K562 (cell line): ENCODE data around the gene PDE4D. TPM values are rescaled to one million over a fixed set of nuclear protein-coding genes. Genes with fewer than 3 reads are reported as not detected.

ENCODE experiments used
- ATAC-seq: fragments of 200-7000 bp; cut with Tn5 transposase; 3 replicates; pipeline ENCODE4 v1.9.1; 2020; ENCODE audit warnings: moderate library complexity
- BruUV-seq: library from RNA; stranded (reverse); fragments of 400-500 nt; replicated peaks from 2 replicates; lab custom pipeline; 2021; lab: Mats Ljungman, UMichigan
- CTCF ChIA-PET: fragments of 300-600 bp; formaldehyde crosslinking; extraction: SDS; loops from one replicate; lab custom pipeline; 2021; ENCODE audit warnings: low intra/inter-chr PET ratio; lab: Yijun Ruan, JAX
- POLR2A ChIA-PET: fragments of 300-600, 350-650 bp; sonication (Branson Sonifier 250); formaldehyde crosslinking; extraction: SDS; loops from one replicate; lab custom pipeline; 2021; ENCODE audit warnings: antibody characterized with exemption, inconsistent platforms; lab: Yijun Ruan, JAX
- DNase-seq, 4 experiments: peaks; one replicate each; pipeline versions ENCODE4 v3.0.0 to v3.0.0-alpha.2; 2011 to 2018; ENCODE audit warnings: low spot score in 3 of 4, mixed read lengths in 3 of 4; ENCODE audit errors: extremely low read depth in 1 of 4
- FAIRE-seq: peaks from 2 replicates; lab custom pipeline; 2011; peaks lifted over from hg19 to GRCh38; lab: Jason Lieb, UNC
- H2AFZ ChIP-seq: 2 replicates; pipeline ENCODE4 v1.6.0; 2011; ENCODE audit warnings: low read depth, low read length, control low read depth, inconsistent platforms
- H3K27ac ChIP-seq: fragments of 200-600 bp; 3 replicates; pipeline ENCODE4 v1.8.0; 2011; ENCODE audit warnings: low read depth, mild to moderate bottlenecking, control low read depth, inconsistent platforms, low read length, moderate library complexity, mixed read lengths; ENCODE audit errors: extremely low read depth
- H3K27me3 ChIP-seq, 2 experiments: fragments of 300-600 bp in 1 of 2; 2 replicates in 1 of 2; 3 replicates in 1 of 2; pipeline versions ENCODE4 v1.6.0 to v1.8.0; 2011; ENCODE audit warnings: inconsistent platforms in 2 of 2, low read length in 2 of 2, mild to moderate bottlenecking in 1 of 2, mixed read lengths in 1 of 2, moderate library complexity in 1 of 2; ENCODE audit not compliant: control insufficient read depth in 2 of 2, insufficient read depth in 2 of 2
- H3K36me3 ChIP-seq: fragments of 300-600 bp; 3 replicates; pipeline ENCODE4 v1.8.0; 2011; ENCODE audit warnings: mild to moderate bottlenecking, low read length, inconsistent platforms; ENCODE audit not compliant: control insufficient read depth, insufficient read depth
- H3K4me1 ChIP-seq, 2 experiments: fragments of 200-600 bp in 1 of 2; replicated peaks in 1 of 2; 2 replicates in 1 of 2; 3 replicates in 1 of 2; pipeline versions ENCODE4 v1.5.1 to v1.8.0; 2011; ENCODE audit warnings: inconsistent platforms in 2 of 2, low read length in 2 of 2, mild to moderate bottlenecking in 1 of 2, mixed read lengths in 1 of 2, moderate library complexity in 1 of 2; ENCODE audit not compliant: control insufficient read depth in 2 of 2, insufficient read depth in 2 of 2
- H3K4me2 ChIP-seq: 2 replicates; pipeline ENCODE4 v1.6.1; 2011; ENCODE audit warnings: low read length, control low read depth, inconsistent platforms, mixed read lengths; ENCODE audit not compliant: insufficient read depth
- H3K4me3 ChIP-seq: fragments of 200-600 bp; sonication (generic), shearing (Covaris generic); 2 replicates; pipeline ENCODE4 v1.5.1; 2016; ENCODE audit warnings: control low read depth, inconsistent platforms
- H3K79me2 ChIP-seq: fragments of 200-600 bp; 3 replicates; pipeline ENCODE4 v1.8.0; 2011; ENCODE audit warnings: low read length, inconsistent platforms; ENCODE audit not compliant: control insufficient read depth, insufficient read depth
- H3K9ac ChIP-seq, 2 experiments: 2 replicates each; pipeline versions ENCODE4 v1.6.0 to v1.6.1; 2011; ENCODE audit warnings: low read depth in 2 of 2, low read length in 2 of 2, control low read depth in 1 of 2, inconsistent platforms in 1 of 2, mild to moderate bottlenecking in 1 of 2, mixed read lengths in 1 of 2; ENCODE audit not compliant: insufficient read depth in 1 of 2
- H3K9me1 ChIP-seq: one replicate; pipeline ENCODE4 v1.6.0; 2011; ENCODE audit warnings: inconsistent platforms, mild to moderate bottlenecking, low read length, moderate library complexity; ENCODE audit not compliant: control insufficient read depth, insufficient read depth
- H3K9me3 ChIP-seq: replicated peaks from 2 replicates; pipeline ENCODE4 v1.5.1; 2011; ENCODE audit warnings: low read depth, low read length, inconsistent platforms; ENCODE audit not compliant: control insufficient read depth, insufficient read depth
- H4K20me1 ChIP-seq: replicated peaks from 2 replicates; pipeline ENCODE4 v1.6.1; 2011; ENCODE audit warnings: low read length, inconsistent platforms, mixed read lengths; ENCODE audit not compliant: control insufficient read depth, insufficient read depth
- ARNT ChIP-seq, 2 experiments: fragments of 450-650 bp; IDR thresholded peaks; 2 replicates each; pipeline ENCODE4 v1.6.1; 2016; ENCODE audit warnings: mild to moderate bottlenecking in 1 of 2
- EGR1 ChIP-seq: fragments of 450-650 bp; conservative IDR thresholded peaks from 2 replicates; pipeline ENCODE4 v1.6.1; 2017; ENCODE audit warnings: mild to moderate bottlenecking
- PCBP1 ChIP-seq: fragments of 200-400 bp; formaldehyde crosslinking; IDR thresholded peaks from 2 replicates; pipeline ENCODE4 v1.6.1; 2018; ENCODE audit warnings: mild to moderate bottlenecking, low read depth, low read length; ENCODE audit not compliant: poor library complexity, severe bottlenecking
- WGBS: fragments of 100-300 bp; shearing (Covaris generic); methylation state at CpG from one replicate; pipeline ENCODE4 v1.1.6; 2016; ENCODE audit warnings: low coverage, mixed read lengths; ENCODE audit not compliant: insufficient coverage; ENCODE audit errors: missing lambda C conversion rate; 5-methylcytosine and 5-hydroxymethylcytosine counted together
- in situ Hi-C: fragments of 300-500 bp; cut with MboI; formaldehyde crosslinking; loops from 4 replicates; pipeline ENCODE4 v1.15.0; 2018; ENCODE audit warnings: inconsistent platforms, mixed read lengths
- intact Hi-C: fragments of 100-400 bp; cut with micrococcal nuclease; formaldehyde crosslinking; loops from 2 replicates; pipeline ENCODE4 v1.14.2; 2022
- polyA plus RNA-seq, 8 experiments: library from polyadenylated mRNA; depleted of rRNA in 4 of 8; stranded (reverse) in 5 of 8; unstranded in 3 of 8; fragments of >200 nt; fragmentation: Nextera tagmentation in 2 of 8; fragmentation: Illumina TruSeq in 1 of 8; extraction: Ambion mirVana in 2 of 8; extraction: Trizol in 1 of 8; gene quantifications; 2 replicates each; pipeline versions ENCODE4 v1.2.1 to v1.2.3, GENCODE V29; 2011 to 2014; ENCODE audit warnings: inconsistent platforms in 1 of 8, missing spikeins in 1 of 8
- total RNA-seq, 7 experiments: library from RNA; depleted of rRNA in 6 of 7; stranded (reverse); fragments of >200 nt in 6 of 7; fragmentation: Illumina TruSeq in 2 of 7; extraction: Trizol in 2 of 7; gene quantifications; 2 replicates each; pipeline versions ENCODE4 v1.2.1 to v1.2.3, GENCODE V29; 2011 to 2021; ENCODE audit warnings: low replicate concordance in 1 of 7
- TF ChIP-seq, protein P1 (sequence below): fragments of 150-350 bp; conservative IDR thresholded peaks from 2 replicates; pipeline ENCODE4 v1.6.1; 2014; ENCODE audit warnings: low read length
- TF ChIP-seq, protein P2 (sequence below): fragments of 250-450 bp; sonication (Bioruptor Pico); IDR thresholded peaks from 2 replicates; pipeline ENCODE4 v1.9.0; 2021; ENCODE audit warnings: mild to moderate bottlenecking, inconsistent platforms
- TF ChIP-seq, protein P3 (sequence below): IDR thresholded peaks from 2 replicates; pipeline ENCODE4 v1.6.1; 2011; ENCODE audit not compliant: insufficient read length; ENCODE audit errors: extremely low read depth
- TF ChIP-seq, protein P4 (sequence below): fragments of 250-450 bp; sonication (Bioruptor Pico); IDR thresholded peaks from 2 replicates; pipeline ENCODE4 v1.5.0; 2021; ENCODE audit warnings: mild to moderate bottlenecking, borderline replicate concordance
- TF ChIP-seq, protein P5 (sequence below): fragments of 450-650 bp; IDR thresholded peaks from 2 replicates; pipeline ENCODE4 v1.6.1; 2018; ENCODE audit warnings: mild to moderate bottlenecking, low read depth; ENCODE audit not compliant: partially characterized antibody

PDE4D gene
- total and polyA plus RNA-seq, 9 of the 15 experiments (the other 6 are each of a cell fraction or from before 2014, with no cell fraction given): 0.04 to 0.46 (median 0.13) TPM

DNA sequence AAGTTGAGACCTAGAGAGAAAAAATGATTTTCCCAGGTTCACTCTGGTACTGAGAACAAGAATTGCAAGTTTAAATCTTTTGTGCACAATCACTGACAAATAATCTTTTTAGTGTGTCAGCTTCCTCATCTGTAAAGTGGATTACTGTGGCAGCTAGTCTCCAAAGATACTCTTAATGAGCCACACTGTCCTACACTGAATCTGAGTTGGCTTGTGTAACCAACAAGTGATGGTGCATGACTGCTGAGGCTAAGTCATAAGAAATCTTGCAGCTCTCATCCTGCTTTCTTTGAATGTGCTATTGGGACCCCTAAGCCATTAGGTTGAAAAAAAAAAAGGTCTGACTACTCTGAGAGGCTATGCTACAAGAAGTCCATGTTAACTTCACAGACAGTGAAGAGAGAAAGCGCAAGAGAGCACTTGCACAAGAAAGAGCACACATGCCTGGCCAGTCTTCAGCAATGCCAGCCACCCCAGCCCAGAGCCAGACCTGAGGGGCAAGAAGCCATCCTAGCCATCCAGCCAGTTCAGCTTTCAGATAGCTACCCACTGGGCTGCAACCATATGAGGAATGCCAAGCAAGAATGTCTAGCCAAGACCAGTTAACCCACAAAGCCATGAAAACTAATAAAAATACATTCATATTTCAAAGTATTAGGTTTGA, 891.2 kb downstream of the PDE4D start (continued):
- TF ChIP-seq, protein P1, sequence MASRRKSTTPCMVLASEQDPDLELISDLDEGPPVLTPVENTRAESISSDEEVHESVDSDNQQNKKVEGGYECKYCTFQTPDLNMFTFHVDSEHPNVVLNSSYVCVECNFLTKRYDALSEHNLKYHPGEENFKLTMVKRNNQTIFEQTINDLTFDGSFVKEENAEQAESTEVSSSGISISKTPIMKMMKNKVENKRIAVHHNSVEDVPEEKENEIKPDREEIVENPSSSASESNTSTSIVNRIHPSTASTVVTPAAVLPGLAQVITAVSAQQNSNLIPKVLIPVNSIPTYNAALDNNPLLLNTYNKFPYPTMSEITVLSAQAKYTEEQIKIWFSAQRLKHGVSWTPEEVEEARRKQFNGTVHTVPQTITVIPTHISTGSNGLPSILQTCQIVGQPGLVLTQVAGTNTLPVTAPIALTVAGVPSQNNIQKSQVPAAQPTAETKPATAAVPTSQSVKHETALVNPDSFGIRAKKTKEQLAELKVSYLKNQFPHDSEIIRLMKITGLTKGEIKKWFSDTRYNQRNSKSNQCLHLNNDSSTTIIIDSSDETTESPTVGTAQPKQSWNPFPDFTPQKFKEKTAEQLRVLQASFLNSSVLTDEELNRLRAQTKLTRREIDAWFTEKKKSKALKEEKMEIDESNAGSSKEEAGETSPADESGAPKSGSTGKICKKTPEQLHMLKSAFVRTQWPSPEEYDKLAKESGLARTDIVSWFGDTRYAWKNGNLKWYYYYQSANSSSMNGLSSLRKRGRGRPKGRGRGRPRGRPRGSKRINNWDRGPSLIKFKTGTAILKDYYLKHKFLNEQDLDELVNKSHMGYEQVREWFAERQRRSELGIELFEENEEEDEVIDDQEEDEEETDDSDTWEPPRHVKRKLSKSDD: no peak
- TF ChIP-seq, protein P2, sequence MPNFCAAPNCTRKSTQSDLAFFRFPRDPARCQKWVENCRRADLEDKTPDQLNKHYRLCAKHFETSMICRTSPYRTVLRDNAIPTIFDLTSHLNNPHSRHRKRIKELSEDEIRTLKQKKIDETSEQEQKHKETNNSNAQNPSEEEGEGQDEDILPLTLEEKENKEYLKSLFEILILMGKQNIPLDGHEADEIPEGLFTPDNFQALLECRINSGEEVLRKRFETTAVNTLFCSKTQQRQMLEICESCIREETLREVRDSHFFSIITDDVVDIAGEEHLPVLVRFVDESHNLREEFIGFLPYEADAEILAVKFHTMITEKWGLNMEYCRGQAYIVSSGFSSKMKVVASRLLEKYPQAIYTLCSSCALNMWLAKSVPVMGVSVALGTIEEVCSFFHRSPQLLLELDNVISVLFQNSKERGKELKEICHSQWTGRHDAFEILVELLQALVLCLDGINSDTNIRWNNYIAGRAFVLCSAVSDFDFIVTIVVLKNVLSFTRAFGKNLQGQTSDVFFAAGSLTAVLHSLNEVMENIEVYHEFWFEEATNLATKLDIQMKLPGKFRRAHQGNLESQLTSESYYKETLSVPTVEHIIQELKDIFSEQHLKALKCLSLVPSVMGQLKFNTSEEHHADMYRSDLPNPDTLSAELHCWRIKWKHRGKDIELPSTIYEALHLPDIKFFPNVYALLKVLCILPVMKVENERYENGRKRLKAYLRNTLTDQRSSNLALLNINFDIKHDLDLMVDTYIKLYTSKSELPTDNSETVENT (CRISPR knock-in tag): no peak

DNA sequence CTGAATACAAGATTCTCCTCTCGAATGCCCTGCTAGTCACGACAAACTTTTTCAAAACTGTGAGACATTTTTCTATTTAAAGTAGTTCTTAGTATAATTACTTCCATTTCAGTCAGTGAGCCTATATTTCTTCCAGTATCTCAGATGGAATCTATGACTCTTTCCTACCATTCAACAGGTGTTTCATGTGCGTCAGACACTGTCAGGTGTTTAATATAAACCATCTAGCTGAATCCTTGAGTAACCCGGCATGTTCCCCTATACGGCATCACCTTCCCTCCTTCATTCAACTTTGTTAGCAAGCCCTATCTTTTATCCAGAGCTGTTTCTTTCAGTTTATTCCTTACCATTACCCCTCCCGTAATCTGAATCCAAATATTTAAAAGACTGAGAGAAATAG, 891.8 kb downstream of the PDE4D start:
- ChIA-PET POLR2A (no interaction called here), CTCF (no interaction called here)
- 11% methylated on average over 6 of the region's 6 CpGs for WGBS
- H3K4me2 ChIP-seq: no peak overlapping the region
- H3K9ac ChIP-seq: no peak overlapping the region
- BruUV-seq: no TSS peak
- ATAC-seq: no peak
- H3K36me3 ChIP-seq: no peaks in the 10 kb centered on the region
- no peaks in the 10 kb centered on the region for H3K79me2 ChIP-seq
- FAIRE-seq: no peak
- H3K4me1 ChIP-seq: no peaks in the 10 kb centered on the region
- no peaks in the 10 kb centered on the region for H3K9me1 ChIP-seq
- intact Hi-C loops (no loop called here), in situ Hi-C loops (no loop called here)
- H2AFZ ChIP-seq: no peak overlapping the region
- no peak overlapping the region for H3K27ac ChIP-seq
- no peaks in the 10 kb centered on the region for H4K20me1 ChIP-seq
- H3K9me3 ChIP-seq: no peaks in the 10 kb centered on the region
- no peaks in the 10 kb centered on the region for H3K27me3 ChIP-seq
- TF ChIP-seq EGR1 (no peak), ARNT (IDR thresholded peaks at IDR 0.05) (no peak), PCBP1 (no peak)
- TF ChIP-seq, protein P3, sequence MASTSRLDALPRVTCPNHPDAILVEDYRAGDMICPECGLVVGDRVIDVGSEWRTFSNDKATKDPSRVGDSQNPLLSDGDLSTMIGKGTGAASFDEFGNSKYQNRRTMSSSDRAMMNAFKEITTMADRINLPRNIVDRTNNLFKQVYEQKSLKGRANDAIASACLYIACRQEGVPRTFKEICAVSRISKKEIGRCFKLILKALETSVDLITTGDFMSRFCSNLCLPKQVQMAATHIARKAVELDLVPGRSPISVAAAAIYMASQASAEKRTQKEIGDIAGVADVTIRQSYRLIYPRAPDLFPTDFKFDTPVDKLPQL: no peak
- TF ChIP-seq, protein P4, sequence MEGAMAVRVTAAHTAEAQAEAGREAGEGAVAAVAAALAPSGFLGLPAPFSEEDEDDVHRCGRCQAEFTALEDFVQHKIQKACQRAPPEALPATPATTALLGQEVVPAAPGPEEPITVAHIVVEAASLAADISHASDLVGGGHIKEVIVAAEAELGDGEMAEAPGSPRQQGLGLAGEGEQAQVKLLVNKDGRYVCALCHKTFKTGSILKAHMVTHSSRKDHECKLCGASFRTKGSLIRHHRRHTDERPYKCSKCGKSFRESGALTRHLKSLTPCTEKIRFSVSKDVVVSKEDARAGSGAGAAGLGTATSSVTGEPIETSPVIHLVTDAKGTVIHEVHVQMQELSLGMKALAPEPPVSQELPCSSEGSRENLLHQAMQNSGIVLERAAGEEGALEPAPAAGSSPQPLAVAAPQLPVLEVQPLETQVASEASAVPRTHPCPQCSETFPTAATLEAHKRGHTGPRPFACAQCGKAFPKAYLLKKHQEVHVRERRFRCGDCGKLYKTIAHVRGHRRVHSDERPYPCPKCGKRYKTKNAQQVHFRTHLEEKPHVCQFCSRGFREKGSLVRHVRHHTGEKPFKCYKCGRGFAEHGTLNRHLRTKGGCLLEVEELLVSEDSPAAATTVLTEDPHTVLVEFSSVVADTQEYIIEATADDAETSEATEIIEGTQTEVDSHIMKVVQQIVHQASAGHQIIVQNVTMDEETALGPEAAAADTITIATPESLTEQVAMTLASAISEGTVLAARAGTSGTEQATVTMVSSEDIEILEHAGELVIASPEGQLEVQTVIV (CRISPR knock-in tag): no peak
- TF ChIP-seq, protein P5, sequence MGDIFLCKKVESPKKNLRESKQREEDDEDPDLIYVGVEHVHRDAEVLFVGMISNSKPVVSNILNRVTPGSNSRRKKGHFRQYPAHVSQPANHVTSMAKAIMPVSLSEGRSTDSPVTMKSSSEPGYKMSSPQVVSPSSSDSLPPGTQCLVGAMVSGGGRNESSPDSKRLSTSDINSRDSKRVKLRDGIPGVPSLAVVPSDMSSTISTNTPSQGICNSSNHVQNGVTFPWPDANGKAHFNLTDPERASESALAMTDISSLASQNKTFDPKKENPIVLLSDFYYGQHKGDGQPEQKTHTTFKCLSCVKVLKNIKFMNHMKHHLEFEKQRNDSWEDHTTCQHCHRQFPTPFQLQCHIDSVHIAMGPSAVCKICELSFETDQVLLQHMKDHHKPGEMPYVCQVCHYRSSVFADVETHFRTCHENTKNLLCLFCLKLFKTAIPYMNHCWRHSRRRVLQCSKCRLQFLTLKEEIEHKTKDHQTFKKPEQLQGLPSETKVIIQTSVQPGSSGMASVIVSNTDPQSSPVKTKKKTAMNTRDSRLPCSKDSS: no peak
- TF ChIP-seq, all 486 proteins: peak for 0
- no peak overlapping the region for H3K4me3 ChIP-seq
- DNase-seq: no peak
